SW480 (cell line): ENCODE data around the gene SNRNP48.

Experiments
- DNase-seq: peaks from one replicate; pipeline ENCODE4 v3.0.0-alpha.2; 2016; ENCODE audit warnings: low spot score

Gene SNRNP48

DNA sequence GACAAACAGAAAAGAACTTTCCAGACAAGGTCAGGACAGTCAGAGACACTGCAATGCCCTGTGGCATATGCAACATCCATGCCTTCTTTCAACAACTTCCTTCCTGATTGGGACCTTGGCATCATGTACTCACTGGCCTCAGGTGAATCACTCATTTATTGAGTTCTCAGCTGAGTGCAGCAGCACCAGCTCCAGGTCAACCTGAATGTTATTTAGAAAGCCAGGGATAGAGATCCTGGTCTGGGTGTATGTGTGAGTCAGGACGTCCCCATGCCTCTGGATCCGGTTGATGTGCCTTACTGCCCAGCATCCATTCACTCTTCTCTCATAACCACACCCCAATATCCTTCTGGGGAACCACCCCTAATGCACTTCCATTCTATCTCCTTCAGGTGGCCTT is 54.4 kb downstream of the SNRNP48 start:
- DNase-seq: no peak

DNA sequence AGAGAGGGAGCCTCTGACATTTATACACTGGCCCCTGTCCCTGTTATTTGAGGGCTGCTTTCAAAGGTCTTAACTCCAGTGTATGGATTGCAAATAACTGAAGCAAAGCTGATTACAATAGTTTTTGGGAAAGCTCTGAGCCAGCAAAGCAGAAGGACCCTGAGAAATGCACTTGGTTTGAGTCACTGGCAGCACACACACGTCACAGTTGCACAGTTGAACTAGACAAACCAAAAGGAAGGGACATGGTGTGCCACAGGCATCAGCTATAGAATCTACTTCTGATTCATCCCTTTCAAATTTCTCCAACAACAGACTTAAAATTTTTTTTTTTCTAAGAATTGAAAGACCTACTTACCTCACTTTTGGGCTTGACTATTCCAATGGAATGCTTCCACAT is 56.4 kb downstream of the SNRNP48 start:
- no peak for DNase-seq

DNA sequence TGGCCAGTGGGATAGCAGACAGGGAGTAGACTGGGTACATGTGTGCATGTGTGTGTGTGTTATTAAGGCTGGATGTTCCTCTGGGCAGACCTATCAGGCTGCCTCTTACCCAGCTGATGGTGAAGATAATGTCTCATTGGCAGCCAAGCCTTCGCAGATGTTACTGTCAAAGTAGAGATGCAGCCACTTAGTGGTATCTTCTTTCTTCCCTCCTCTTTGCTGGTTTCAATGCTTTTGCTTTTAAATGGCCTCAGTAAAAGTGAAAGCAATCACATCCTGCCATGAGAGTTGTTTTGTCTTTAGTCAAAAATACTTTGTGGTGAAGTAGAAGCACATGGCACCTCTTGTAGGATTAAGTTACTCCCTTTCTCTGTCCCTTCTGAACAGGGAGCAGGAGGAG is 57.5 kb downstream of the SNRNP48 start:
- no peak for DNase-seq

DNA sequence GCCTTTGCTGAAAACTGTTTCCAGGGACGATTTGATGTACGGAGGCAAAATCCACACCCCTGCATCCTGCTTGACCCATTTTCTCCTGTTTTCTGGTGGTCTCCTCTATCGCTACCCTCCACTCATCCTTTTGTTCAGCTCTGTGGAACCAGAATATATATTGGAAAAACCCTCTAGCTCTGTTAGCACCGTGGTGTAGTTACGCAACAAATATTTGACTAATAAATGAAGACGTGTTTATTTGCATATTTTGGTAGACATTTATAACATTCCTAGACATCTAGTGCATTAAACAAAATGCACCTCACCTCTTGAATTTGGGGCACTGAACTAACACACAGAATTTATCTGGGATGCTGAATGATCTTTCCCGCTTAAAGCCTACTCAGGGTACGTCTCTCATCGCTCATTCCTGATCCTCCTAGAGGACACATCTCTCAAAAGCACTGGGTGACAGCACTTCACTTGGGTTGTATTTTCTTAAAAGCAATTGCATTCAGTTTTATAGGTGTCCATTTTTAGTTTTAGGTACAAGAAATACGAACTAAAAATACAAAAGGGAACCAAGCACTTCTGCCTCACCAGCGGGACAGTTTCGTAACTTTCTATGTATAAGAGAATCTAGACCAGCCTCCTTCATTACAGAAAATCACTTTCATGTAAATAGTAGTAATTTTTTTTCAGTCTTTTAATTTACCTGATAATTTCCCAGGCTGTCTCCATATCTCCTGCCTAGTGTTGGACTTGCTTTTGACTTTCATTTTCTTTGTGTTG is 59.2 kb downstream of the SNRNP48 start:
- DNase-seq: no peak

DNA sequence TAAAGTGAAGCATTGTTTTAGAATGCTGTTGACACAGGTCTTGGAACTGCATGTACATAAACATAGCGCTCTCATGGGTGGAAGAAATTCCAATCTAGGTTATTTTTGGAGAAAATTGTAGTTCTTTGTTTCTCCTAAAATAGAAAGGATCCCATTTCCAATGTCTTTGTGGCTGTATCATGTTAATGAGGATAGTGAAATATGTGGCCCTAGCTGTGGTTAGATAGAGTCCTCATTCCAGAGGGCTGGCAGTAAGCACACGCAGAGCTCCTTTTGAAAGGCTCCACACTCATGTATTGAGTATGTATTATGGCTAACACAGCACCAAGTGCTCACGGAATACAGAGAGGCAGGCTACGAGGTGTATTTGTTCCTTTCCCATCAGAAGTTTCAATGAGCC is 60.9 kb downstream of the SNRNP48 start:
- DNase-seq: no peak

DNA sequence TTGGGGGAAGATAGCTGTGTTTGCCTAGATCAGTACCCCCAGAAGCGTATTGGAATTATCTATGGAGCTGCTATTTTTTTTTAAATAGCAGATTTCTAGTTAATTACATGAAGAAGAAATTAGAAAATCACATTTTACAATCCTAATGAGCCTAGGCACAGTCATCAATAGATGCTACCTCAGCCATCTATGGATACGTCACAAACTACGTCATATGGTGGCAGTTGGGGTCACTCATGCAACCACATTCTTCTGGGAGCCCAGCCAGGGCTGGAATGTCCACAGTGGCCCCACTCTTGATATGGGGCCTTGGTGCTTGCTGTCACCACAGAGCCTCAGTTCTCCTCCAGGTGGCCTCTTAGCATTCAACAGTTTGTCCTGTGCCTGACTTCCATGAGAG is 63.0 kb downstream of the SNRNP48 start:
- no peak for DNase-seq

DNA sequence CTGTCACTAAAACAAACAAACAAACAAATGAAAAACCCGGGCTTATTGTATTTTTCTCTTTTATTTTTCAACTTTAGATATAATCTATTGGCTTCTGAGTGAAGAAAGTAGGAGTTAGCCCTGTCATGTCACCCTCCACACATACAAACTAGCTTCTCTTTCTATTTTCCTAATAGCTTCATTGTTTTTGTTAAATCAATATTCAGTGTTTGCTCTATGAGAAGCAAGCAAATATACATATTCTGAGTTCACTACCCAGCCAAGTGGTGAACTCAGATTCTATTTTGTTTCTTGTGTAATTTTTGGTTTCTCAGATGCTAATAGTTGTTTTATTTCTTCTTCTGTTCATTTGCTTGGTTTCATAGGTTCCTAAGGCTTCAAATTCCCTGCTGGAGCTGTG is 66.4 kb downstream of the SNRNP48 start:
- no peak for DNase-seq

DNA sequence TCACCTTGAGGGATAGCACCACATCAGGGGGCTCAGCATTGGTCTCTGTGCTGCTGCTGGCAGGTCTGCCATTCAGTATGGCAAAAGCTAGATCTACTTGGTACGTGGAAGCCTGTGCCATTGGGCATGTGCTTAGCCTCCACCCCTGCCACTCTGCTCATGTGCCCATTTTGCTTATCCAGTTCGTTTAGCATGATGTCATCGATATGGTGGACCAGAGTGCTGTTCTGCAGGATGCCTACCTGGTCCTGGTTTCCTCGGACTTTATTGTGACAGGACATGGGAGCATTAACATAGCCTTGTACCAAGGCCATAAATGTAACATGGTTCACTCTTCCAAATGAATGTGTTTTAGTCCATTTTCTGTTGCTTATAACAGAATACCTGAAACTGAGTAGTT is 68.5 kb downstream of the SNRNP48 start:
- DNase-seq: no peak

DNA sequence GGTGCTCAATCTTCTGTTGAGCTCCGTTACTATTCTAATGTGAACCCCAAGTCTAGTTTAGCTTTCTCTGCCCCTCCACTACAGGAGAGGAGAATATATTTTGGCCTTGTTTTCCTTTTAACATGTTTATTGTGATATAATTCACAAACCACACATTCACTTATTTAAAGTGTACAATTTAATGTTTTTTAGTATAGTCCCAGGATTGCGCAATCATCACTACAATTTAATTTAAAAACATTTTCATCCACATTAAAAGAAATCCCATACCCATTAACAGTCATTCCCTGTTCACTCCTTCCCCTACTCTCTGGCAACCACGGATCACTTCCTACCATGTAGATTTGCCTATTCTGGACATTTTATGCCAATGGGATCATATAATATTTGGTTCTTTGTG is 71.4 kb downstream of the SNRNP48 start:
- DNase-seq: no peak
